ENCODE results near the gene BHLHE23.

The BHLHE23 gene

DNA sequence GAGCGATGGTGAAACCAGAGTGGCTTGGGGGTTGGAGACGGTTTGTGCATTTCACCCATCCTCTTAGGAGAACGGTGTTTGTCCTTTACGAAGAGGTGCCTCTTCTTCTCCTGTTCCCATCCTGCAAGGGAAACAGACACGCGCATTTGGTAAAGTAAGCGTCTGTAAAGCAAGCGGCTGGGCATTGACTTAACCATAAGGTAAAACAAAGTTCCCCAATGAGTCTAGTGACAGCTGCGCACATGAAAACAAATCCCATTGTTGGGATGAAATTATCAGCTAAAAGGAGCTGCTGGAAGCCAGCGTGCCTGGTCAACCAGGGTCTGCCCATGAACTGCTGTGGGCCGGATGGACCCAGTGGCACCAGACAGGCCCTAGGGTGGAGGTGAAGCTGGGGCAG lies 5.8 kb downstream of the BHLHE23 start:
- no peak overlapping the region for H3K27ac ChIP-seq (ENCODE audit: insufficient read depth, low read depth, low read length, poor library complexity, severe bottlenecking)
- H3K36me3 ChIP-seq (ENCODE audit: control insufficient read depth, insufficient read depth, low read length) = no peaks in the 10 kb centered on the region
- H3K9me3 ChIP-seq (ENCODE audit: control insufficient read depth, low read length) = no peaks in the 10 kb centered on the region
- H3K4me1 ChIP-seq (ENCODE audit: control insufficient read depth, insufficient read depth, low read length) = peaks cover 8% of the 10 kb centered on the region
- 66 to 72% methylated on average over 11 of the region's 11 CpGs for WGBS, 2 experiments
- H3K27me3 ChIP-seq (ENCODE audit: control insufficient read depth, insufficient read depth, low read length, poor library complexity, severe bottlenecking) = peaks cover 79% of the 10 kb centered on the region
- no peak overlapping the region for H3K4me3 ChIP-seq (ENCODE audit: insufficient read depth, low read depth, low read length)

DNA sequence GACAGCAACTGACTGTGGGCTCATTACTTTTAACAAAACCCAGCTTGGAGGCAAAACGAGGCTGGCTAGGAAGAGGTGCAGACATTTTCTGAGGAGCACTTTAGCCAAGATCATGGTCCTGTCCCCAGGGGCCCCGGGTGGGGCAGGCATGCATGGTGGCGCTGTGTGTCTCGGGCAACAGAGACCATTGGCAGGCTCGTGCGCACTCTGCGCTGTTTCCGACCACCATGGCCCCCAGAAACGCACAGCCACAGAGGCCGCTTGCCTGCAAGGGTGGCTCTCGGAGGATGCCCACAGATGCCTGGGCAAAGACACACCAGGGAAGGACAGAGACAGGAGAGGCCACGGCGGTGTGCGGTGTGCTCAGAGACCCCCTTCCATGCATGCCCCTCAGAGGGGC lies 6.7 kb downstream of the BHLHE23 start:
- WGBS, 2 experiments = 94% methylated on average over 14 of the region's 14 CpGs
- Histone ChIP-seq H3K4me1 (ENCODE audit: control insufficient read depth, insufficient read depth, low read length) (peaks cover 14% of the 10 kb centered on the region), H3K9me3 (ENCODE audit: control insufficient read depth, low read length) (no peaks in the 10 kb centered on the region), H3K4me3 (ENCODE audit: insufficient read depth, low read depth, low read length) (no peak overlapping the region), H3K27me3 (ENCODE audit: control insufficient read depth, insufficient read depth, low read length, poor library complexity, severe bottlenecking) (peaks cover 70% of the 10 kb centered on the region), H3K36me3 (ENCODE audit: control insufficient read depth, insufficient read depth, low read length) (no peaks in the 10 kb centered on the region), H3K27ac (ENCODE audit: insufficient read depth, low read depth, low read length, poor library complexity, severe bottlenecking) (no peak overlapping the region)

DNA sequence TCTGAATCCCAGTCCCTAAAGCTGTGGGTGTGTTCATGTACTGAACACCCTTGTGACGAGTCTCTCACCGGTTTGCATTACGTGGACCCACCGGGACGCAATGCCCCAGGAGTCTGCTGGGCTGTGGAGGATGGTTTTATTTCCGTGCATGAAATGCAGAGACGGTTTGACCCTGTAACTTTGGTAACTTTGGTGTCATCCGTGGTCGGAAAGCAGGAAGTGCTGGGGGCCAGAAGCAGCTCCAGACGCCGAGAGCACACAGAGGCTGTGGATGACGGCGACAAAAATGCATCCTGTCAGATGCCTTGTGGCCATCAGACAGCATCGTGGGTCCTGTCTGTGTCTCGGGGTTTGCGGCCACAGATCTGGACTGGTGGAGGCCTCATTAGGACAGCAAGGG lies 7.2 kb downstream of the BHLHE23 start:
- WGBS, 2 experiments = 91 to 92% methylated on average over 16 of the region's 16 CpGs
- peaks cover 65% of the 10 kb centered on the region for H3K27me3 ChIP-seq (ENCODE audit: control insufficient read depth, insufficient read depth, low read length, poor library complexity, severe bottlenecking)
- H3K36me3 ChIP-seq (ENCODE audit: control insufficient read depth, insufficient read depth, low read length) = no peaks in the 10 kb centered on the region
- H3K9me3 ChIP-seq (ENCODE audit: control insufficient read depth, low read length) = no peaks in the 10 kb centered on the region
- no peak overlapping the region for H3K4me3 ChIP-seq (ENCODE audit: insufficient read depth, low read depth, low read length)
- H3K27ac ChIP-seq (ENCODE audit: insufficient read depth, low read depth, low read length, poor library complexity, severe bottlenecking) = no peak overlapping the region
- peaks cover 16% of the 10 kb centered on the region for H3K4me1 ChIP-seq (ENCODE audit: control insufficient read depth, insufficient read depth, low read length)

DNA sequence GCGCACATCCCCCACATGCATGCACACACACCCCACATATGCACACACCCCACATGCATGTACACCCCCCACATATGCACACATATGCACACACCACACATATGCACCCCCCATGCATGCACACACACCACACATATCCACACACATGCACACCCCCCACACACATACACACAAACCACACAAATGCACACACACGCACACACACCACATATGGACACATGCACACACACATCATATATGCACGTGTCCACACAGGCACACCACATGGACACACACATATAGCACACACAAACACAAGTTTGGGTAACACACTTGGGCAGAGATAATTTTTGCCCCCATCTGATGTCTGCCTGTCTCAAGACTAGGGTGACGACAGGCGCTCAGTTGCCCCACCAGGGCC lies 8.3 kb downstream of the BHLHE23 start:
- no peak overlapping the region for H3K27ac ChIP-seq (ENCODE audit: insufficient read depth, low read depth, low read length, poor library complexity, severe bottlenecking)
- H3K36me3 ChIP-seq (ENCODE audit: control insufficient read depth, insufficient read depth, low read length) = no peaks in the 10 kb centered on the region
- H3K9me3 ChIP-seq (ENCODE audit: control insufficient read depth, low read length) = no peaks in the 10 kb centered on the region
- WGBS, 2 experiments = 84 to 88% methylated on average over 5 of the region's 5 CpGs
- no peak overlapping the region for H3K4me3 ChIP-seq (ENCODE audit: insufficient read depth, low read depth, low read length)
- H3K27me3 ChIP-seq (ENCODE audit: control insufficient read depth, insufficient read depth, low read length, poor library complexity, severe bottlenecking) = peaks cover 54% of the 10 kb centered on the region
- peaks cover 16% of the 10 kb centered on the region for H3K4me1 ChIP-seq (ENCODE audit: control insufficient read depth, insufficient read depth, low read length)

DNA sequence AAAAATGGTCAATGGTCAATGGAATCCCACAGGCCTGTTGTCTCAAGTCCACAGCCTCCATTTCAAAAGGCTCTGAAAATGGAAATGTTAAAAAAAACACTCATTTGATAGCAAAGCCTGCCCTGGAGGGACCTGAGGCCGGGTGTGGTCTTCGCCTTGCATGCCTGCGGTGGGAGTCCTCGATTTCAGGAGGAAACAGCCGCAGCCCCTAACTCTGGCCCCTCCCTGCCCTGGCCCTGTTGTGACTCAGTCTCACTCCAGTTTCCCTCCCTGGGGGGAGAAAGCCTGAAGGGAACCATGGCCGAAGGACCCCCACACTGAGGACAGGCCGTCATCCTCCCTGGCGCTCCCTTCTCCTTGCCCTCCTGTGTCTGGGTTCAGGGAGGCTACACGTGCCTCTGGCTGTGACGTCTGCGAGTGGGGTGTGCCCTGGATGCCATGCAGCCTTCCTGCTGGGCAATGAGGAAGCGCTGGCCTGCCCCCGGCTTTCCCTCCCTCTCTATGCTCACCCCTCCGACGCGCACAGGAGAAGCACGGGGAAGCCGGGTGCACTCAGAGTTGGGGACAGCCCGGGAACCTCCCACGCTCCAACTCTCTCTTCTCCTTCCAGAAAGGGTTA lies 9.2 kb downstream of the BHLHE23 start:
- WGBS, 2 experiments = 56 to 59% methylated on average over 20 of the region's 20 CpGs
- Histone ChIP-seq H3K27ac (ENCODE audit: insufficient read depth, low read depth, low read length, poor library complexity, severe bottlenecking) (no peak overlapping the region), H3K27me3 (ENCODE audit: control insufficient read depth, insufficient read depth, low read length, poor library complexity, severe bottlenecking) (peaks cover 44% of the 10 kb centered on the region), H3K4me1 (ENCODE audit: control insufficient read depth, insufficient read depth, low read length) (peaks cover 16% of the 10 kb centered on the region), H3K9me3 (ENCODE audit: control insufficient read depth, low read length) (no peaks in the 10 kb centered on the region), H3K4me3 (ENCODE audit: insufficient read depth, low read depth, low read length) (no peak overlapping the region), H3K36me3 (ENCODE audit: control insufficient read depth, insufficient read depth, low read length) (no peaks in the 10 kb centered on the region)

DNA sequence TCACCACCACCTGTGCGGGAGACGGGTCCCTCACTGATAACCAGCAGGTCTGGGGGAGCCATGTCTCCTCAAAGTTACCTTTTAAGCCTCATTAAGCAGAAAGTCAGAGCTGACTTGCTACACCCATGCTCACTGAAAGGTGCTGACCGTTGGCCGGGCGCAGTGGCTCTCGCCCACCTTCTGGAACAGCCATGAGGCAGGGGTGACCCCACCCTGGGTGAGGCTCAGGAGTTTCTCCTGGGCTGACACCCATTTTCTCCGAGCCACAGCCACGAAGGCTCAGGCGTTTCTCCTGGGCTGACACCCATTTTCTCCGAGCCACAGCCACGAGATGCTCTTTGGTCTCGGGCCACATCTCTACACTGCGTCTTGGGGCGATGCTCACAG lies 10.2 kb downstream of the BHLHE23 start:
- WGBS, 2 experiments = 94 to 96% methylated on average over 14 of the region's 14 CpGs
- H3K27me3 ChIP-seq (ENCODE audit: control insufficient read depth, insufficient read depth, low read length, poor library complexity, severe bottlenecking) = peaks cover 37% of the 10 kb centered on the region
- H3K4me1 ChIP-seq (ENCODE audit: control insufficient read depth, insufficient read depth, low read length) = peaks cover 16% of the 10 kb centered on the region

DNA sequence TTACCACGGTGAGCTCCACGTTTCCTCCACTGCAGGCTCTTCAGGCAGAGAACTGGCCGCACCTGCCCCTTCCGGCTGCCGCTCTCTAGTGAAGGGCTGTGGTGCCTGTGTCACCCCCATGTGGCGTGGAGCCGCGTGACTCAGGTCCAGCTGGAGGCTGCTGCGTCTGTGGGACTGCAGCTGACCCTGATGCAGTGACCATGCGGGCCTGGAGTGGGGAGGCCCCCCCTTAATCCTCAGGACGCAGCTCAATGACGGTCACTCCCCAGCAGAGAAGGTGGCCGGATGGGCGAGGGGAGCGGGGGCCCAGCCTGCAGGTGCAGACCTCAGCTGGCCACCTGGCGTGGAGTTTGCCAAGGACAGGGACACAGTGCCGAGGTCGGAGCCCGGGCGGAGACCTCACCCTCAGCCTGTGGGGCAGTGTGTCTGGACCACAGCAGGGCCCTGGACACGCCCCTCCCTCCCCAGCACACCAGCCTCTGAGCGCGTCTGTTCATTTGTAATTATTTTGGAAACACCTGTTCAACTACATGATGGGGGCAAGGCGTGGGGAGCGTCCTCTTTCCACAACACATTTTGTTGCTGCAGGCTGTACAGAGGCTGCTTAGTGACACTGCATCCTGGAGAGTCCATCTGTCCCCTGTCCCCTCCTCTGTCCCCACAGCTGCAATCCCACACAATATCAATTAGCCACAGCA lies 10.7 kb downstream of the BHLHE23 start:
- Histone ChIP-seq H3K4me1 (ENCODE audit: control insufficient read depth, insufficient read depth, low read length) (peaks cover 16% of the 10 kb centered on the region), H3K27ac (ENCODE audit: insufficient read depth, low read depth, low read length, poor library complexity, severe bottlenecking) (no peak overlapping the region), H3K36me3 (ENCODE audit: control insufficient read depth, insufficient read depth, low read length) (no peaks in the 10 kb centered on the region), H3K27me3 (ENCODE audit: control insufficient read depth, insufficient read depth, low read length, poor library complexity, severe bottlenecking) (peaks cover 33% of the 10 kb centered on the region), H3K4me3 (ENCODE audit: insufficient read depth, low read depth, low read length) (no peak overlapping the region), H3K9me3 (ENCODE audit: control insufficient read depth, low read length) (no peaks in the 10 kb centered on the region)
- WGBS, 2 experiments = 91 to 92% methylated on average over 25 of the region's 25 CpGs

More for the DNA sequence above, 10.2 kb downstream of the BHLHE23 start:
- H3K9me3 ChIP-seq (ENCODE audit: control insufficient read depth, low read length) = no peaks in the 10 kb centered on the region
- no peak overlapping the region for H3K27ac ChIP-seq (ENCODE audit: insufficient read depth, low read depth, low read length, poor library complexity, severe bottlenecking)
- no peaks in the 10 kb centered on the region for H3K36me3 ChIP-seq (ENCODE audit: control insufficient read depth, insufficient read depth, low read length)
- H3K4me3 ChIP-seq (ENCODE audit: insufficient read depth, low read depth, low read length) = no peak overlapping the region

DNA sequence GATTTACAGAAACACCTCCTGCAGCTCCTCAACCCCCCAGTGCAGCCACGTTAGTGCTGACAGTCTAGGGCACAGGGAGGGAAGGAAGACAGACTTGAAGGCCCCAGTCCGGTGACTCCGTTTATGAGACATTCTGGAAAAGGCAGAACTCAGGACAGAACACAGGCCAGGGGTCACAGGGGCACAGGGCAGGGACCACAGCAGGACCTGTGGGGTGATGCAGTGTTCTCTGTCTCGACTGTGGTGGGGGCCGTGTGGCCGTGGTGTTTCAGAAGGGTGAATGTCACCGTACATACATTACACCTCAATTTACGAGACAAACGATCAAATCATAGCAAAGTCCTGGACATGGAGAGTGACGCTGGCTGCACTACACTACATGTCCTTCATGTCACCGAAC lies 11.3 kb downstream of the BHLHE23 start:
- H3K36me3 ChIP-seq (ENCODE audit: control insufficient read depth, insufficient read depth, low read length) = no peaks in the 10 kb centered on the region
- no peak overlapping the region for H3K4me3 ChIP-seq (ENCODE audit: insufficient read depth, low read depth, low read length)
- no peaks in the 10 kb centered on the region for H3K9me3 ChIP-seq (ENCODE audit: control insufficient read depth, low read length)
- 83 to 84% methylated on average over 11 of the region's 11 CpGs for WGBS, 2 experiments
- no peak overlapping the region for H3K27ac ChIP-seq (ENCODE audit: insufficient read depth, low read depth, low read length, poor library complexity, severe bottlenecking)
- peaks cover 27% of the 10 kb centered on the region for H3K27me3 ChIP-seq (ENCODE audit: control insufficient read depth, insufficient read depth, low read length, poor library complexity, severe bottlenecking)
- peaks cover 16% of the 10 kb centered on the region for H3K4me1 ChIP-seq (ENCODE audit: control insufficient read depth, insufficient read depth, low read length)

DNA sequence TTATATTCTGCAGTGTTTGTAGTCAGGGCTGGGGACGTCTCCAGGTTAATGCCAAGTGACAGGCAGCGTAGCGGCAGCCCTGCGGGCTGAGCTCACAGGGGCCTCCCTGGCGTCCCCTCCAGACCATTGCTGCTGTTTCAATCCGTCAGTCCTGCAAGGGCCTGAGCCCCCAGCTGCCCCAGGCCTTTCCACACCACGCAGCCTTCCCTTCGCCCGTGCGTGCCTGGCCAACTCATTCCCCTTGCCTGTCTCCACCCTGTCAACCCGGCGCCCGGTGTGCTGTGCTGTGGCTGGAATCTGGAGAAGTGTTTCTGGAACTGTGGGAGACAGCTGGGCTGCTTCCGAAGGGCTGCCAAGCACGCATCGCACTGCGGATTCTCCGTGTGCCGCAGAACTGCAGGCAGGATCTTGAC lies 11.9 kb downstream of the BHLHE23 start:
- Histone ChIP-seq H3K4me1 (ENCODE audit: control insufficient read depth, insufficient read depth, low read length) (peaks cover 16% of the 10 kb centered on the region), H3K36me3 (ENCODE audit: control insufficient read depth, insufficient read depth, low read length) (no peaks in the 10 kb centered on the region), H3K4me3 (ENCODE audit: insufficient read depth, low read depth, low read length) (no peak overlapping the region), H3K27me3 (ENCODE audit: control insufficient read depth, insufficient read depth, low read length, poor library complexity, severe bottlenecking) (peaks cover 22% of the 10 kb centered on the region), H3K9me3 (ENCODE audit: control insufficient read depth, low read length) (no peaks in the 10 kb centered on the region), H3K27ac (ENCODE audit: insufficient read depth, low read depth, low read length, poor library complexity, severe bottlenecking) (no peak overlapping the region)
- 73 to 80% methylated on average over 19 of the region's 19 CpGs for WGBS, 2 experiments

DNA sequence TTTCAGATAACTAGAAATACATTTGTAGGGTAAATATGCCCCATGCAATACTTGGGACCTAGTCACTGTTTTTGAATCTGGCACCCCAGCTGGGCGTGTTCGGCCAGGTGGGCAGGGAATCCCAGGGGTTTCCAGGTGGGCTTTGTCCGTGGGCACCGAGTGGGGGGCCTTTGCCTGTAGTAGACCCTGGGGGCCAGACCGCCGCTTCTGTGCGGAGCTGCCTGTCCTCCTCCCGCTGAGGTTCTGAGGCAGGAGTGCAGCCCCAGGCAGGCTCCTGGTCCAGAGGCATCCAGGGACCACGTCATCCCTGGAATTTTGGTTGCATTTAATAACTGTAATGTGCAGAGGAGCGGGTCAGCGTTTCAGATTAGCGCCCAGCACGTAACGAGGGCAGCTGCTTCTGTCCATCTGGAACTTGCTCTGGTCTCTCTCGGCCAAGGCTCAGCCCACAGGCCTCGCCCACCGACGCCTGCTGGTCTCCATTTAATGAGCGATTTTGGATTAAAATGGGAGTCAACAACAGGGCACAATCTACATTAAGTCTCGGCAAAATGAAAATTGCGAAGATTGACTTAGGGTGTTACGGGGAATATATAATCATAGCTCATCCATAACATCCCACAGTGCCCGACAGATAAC lies 12.8 kb downstream of the BHLHE23 start:
- no peaks in the 10 kb centered on the region for H3K9me3 ChIP-seq (ENCODE audit: control insufficient read depth, low read length)
- H3K27me3 ChIP-seq (ENCODE audit: control insufficient read depth, insufficient read depth, low read length, poor library complexity, severe bottlenecking) = peaks cover 13% of the 10 kb centered on the region
- no peak overlapping the region for H3K4me3 ChIP-seq (ENCODE audit: insufficient read depth, low read depth, low read length)
- no peak overlapping the region for H3K27ac ChIP-seq (ENCODE audit: insufficient read depth, low read depth, low read length, poor library complexity, severe bottlenecking)
- WGBS, 2 experiments = 94% methylated on average over 23 of the region's 23 CpGs
- H3K4me1 ChIP-seq (ENCODE audit: control insufficient read depth, insufficient read depth, low read length) = peaks cover 16% of the 10 kb centered on the region
- H3K36me3 ChIP-seq (ENCODE audit: control insufficient read depth, insufficient read depth, low read length) = no peaks in the 10 kb centered on the region
